IPS DF 6.9 (cell line): ENCODE measurements around the gene IL18R1.

ENCODE experiments used
- DNase-seq: peaks from one replicate; pipeline ENCODE4 v3.0.0-alpha.2; 2013; ENCODE audit warnings: low read depth, low spot score
- H3K27ac ChIP-seq: one replicate; pipeline ENCODE4 v1.5.1; 2013; ENCODE audit warnings: low read length, control low read depth
- H3K27me3 ChIP-seq: 2 replicates; pipeline ENCODE4 v1.6.1; 2013; ENCODE audit warnings: mild to moderate bottlenecking, low read length; ENCODE audit not compliant: control insufficient read depth, insufficient read depth
- H3K36me3 ChIP-seq: 2 replicates; pipeline ENCODE4 v1.6.1; 2013; ENCODE audit warnings: low read length; ENCODE audit not compliant: control insufficient read depth, insufficient read depth
- H3K4me1 ChIP-seq: 2 replicates; pipeline ENCODE4 v1.6.1; 2013; ENCODE audit warnings: low read length; ENCODE audit not compliant: control insufficient read depth, insufficient read depth
- H3K4me3 ChIP-seq: 2 replicates; pipeline ENCODE4 v1.5.1; 2013; ENCODE audit warnings: mild to moderate bottlenecking, low read length
- H3K9me3 ChIP-seq: 2 replicates; pipeline ENCODE4 v1.6.1; 2013; ENCODE audit warnings: low read length, inconsistent platforms; ENCODE audit not compliant: control insufficient read depth, insufficient read depth
- WGBS: extraction: QIAGEN DNeasy Blood & Tissue Kit; methylation state at CpG from one replicate; pipeline ENCODE4 v1.1.7; 2013; ENCODE audit warnings: mixed read lengths, missing lambda C conversion rate; ENCODE audit not compliant: insufficient read length, insufficient coverage; 5-methylcytosine and 5-hydroxymethylcytosine counted together

The IL18R1 gene

DNA sequence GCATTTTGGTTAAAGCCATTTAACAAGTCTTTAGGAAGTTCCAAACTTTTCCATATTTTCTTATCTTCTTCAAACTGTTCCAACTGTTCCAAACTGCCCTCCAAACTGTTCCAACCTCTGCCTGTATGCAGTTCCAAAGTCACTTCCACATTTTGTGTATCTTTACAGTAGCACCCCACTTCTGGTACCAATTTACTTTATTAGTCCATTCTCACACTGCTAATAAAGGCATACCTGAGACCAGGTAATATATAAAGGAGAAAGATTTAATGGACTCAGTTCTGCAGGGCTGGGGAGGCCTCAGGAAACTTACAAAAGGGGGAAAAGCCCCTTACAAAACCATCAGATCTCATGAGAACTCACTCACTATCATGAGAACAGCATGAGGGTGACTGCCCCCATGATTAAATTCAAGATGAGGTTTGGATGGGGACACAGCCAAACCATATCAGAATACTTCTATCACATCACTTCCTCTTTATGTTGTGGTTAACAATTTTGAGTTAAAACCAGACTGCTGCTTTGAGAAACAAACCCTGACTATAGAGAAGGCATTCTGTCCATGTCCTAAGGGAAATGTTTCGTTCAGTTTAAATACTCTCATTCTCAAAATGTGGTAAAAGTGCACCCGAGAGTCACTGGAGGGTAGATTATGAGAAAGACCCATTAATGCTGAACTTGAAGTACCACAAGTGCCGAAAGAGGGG is 11.0 kb downstream of the IL18R1 start:
- WGBS = no CpG with 5 or more reads among the region's 3 CpGs
- no peak for DNase-seq
- Histone ChIP-seq H3K36me3 (no peaks in the 10 kb centered on the region), H3K4me1 (peaks cover 3% of the 10 kb centered on the region; the same call in 1 of the 2 replicates), H3K9me3 (peaks cover 3% of the 10 kb centered on the region), H3K4me3 (no peak overlapping the region), H3K27ac (no peak overlapping the region), H3K27me3 (no peaks in the 10 kb centered on the region)

- WGBS = no CpG with 5 or more reads among the region's 6 CpGs
- no peaks in the 10 kb centered on the region for H3K27me3 ChIP-seq
- peaks cover 3% of the 10 kb centered on the region for H3K9me3 ChIP-seq
- no peak overlapping the region for H3K27ac ChIP-seq
- no peaks in the 10 kb centered on the region for H3K4me1 ChIP-seq
- no peak for DNase-seq
- no peaks in the 10 kb centered on the region for H3K36me3 ChIP-seq
- no peak overlapping the region for H3K4me3 ChIP-seq
These were observed 11.9 kb downstream of the IL18R1 start for GRCh38 chr2:102367331-102367971.

DNA sequence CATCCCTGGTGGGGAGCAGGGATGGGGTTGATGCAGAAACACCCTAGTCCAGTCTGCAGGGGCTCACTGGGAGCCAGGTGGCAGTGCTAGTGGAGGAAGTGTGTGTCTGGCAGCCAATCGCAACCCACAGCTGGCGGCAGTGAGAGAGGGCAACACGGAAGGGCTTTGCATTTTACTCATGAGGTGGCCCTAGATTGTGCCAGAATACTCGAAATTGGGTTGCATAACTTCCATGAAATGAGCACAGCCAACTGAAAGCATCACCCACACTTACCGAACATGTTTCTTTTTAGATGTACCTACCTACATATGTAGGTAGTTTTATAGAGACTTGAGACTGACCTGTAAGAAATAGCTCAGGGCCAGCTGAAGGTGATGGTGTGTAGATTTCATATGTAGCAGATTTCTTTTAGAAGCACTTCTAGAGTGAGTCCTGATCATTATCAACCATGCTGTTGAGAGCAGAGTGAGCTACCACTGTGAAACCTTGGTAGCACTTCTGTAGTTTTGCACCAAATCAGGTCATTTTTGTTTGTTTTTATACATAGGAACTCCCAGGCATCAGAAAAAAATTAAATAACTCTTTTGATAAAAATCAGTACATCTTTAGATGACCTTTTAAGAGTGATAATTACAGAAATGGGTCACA is 13.0 kb downstream of the IL18R1 start:
- Histone ChIP-seq H3K27ac (no peak overlapping the region), H3K4me3 (no peak overlapping the region), H3K36me3 (no peaks in the 10 kb centered on the region), H3K9me3 (peaks cover 3% of the 10 kb centered on the region), H3K4me1 (no peaks in the 10 kb centered on the region), H3K27me3 (no peaks in the 10 kb centered on the region)
- no CpG with 5 or more reads among the region's 5 CpGs for WGBS
- DNase-seq = no peak

- DNase-seq = no peak
- no peaks in the 10 kb centered on the region for H3K36me3 ChIP-seq
- no CpG with 5 or more reads among the region's 1 CpG for WGBS
- no peaks in the 10 kb centered on the region for H3K27me3 ChIP-seq
- H3K9me3 ChIP-seq = peaks cover 3% of the 10 kb centered on the region
- H3K4me1 ChIP-seq = no peaks in the 10 kb centered on the region
- no peak overlapping the region for H3K27ac ChIP-seq
- no peak overlapping the region for H3K4me3 ChIP-seq
These were observed 14.3 kb downstream of the IL18R1 start for GRCh38 chr2:102369866-102370265.

DNA sequence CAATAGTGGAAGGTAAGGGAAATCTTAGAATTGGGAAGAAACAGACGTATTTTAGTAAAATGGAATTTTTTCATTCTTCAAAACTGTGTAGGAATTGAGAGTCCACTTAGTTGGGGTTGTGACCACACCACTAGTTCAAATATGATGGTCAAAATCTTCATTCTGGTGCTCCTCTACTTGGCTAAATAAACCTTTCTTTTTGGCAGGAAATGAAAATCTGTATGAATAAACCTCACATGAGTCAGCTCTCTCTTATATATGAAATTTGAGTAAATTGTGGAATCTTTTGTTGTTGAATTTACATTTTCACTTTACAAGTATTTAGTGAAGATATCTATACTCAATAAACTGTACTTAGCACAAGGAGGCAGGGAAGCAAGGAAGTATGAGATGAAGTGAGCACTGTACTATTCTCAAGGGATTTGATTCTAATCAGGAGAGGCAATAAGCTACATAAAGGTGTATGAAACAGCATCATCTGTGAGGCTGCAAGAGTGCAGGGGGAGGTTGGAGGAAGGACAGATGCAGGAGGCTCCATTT is 20.5 kb downstream of the IL18R1 start:
- DNase-seq = no peak
- no peaks in the 10 kb centered on the region for H3K27me3 ChIP-seq

DNA sequence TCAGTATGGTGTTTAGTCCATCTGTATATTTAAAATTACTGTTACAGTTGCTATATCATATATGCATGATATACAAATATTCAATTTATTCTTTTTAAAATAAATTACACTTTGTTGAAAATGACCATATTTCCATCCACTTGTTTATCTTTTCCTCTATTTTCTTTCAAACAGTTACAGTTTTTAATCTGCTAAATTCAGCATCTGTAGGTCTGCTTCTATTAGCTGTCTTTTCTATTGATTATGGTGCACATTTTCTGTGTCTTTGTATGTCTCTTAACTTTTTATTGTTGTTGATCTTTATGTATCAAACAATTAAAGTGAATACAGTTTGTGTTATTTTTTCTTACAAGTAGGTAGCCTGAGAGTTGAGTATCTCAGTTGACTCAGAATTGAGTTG is 28.1 kb downstream of the IL18R1 start:
- no peak for DNase-seq
- H3K4me1 ChIP-seq = no peaks in the 10 kb centered on the region
- H3K27ac ChIP-seq = no peak overlapping the region
- no peaks in the 10 kb centered on the region for H3K9me3 ChIP-seq
- no peaks in the 10 kb centered on the region for H3K36me3 ChIP-seq
- no peaks in the 10 kb centered on the region for H3K27me3 ChIP-seq
- H3K4me3 ChIP-seq = no peak overlapping the region

More for the DNA sequence above, 20.5 kb downstream of the IL18R1 start:
- H3K4me3 ChIP-seq = no peak overlapping the region
- H3K4me1 ChIP-seq = no peaks in the 10 kb centered on the region
- H3K36me3 ChIP-seq = no peaks in the 10 kb centered on the region
- no peak overlapping the region for H3K27ac ChIP-seq
- no CpG with 5 or more reads among the region's 1 CpG for WGBS
- no peaks in the 10 kb centered on the region for H3K9me3 ChIP-seq

DNA sequence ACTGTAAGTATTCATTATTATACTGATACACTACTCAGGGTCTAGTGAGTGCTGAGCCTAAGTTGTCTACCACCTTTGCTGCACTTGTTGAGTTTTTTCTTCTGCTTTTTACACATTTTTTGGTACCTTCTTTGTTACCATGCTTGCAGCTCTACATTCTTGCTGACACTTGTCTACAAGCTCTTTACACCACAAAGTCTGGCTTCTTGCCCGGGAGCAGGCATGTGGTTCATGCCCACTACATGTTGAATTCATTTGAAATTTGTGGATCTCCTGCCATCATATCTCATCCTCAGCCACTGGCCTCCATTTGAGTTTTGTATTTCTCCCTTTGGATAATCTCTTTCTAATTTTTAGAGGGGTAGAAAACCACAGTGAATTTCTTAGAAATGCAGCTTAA is 29.9 kb downstream of the IL18R1 start:
- H3K27me3 ChIP-seq = no peaks in the 10 kb centered on the region
- H3K4me1 ChIP-seq = no peaks in the 10 kb centered on the region
- WGBS = no CpG with 5 or more reads among the region's 1 CpG
- no peak overlapping the region for H3K27ac ChIP-seq
- no peaks in the 10 kb centered on the region for H3K36me3 ChIP-seq
- no peak overlapping the region for H3K4me3 ChIP-seq
- H3K9me3 ChIP-seq = no peaks in the 10 kb centered on the region
- DNase-seq = no peak

GRCh38 chr2:102386004-102386403 is 30.4 kb downstream of the IL18R1 start:
- Histone ChIP-seq H3K27me3 (no peaks in the 10 kb centered on the region), H3K27ac (no peak overlapping the region), H3K36me3 (no peaks in the 10 kb centered on the region), H3K9me3 (no peaks in the 10 kb centered on the region), H3K4me3 (no peak overlapping the region), H3K4me1 (no peaks in the 10 kb centered on the region)
- DNase-seq = no peak
- WGBS = no CpG with 5 or more reads among the region's 3 CpGs

DNA sequence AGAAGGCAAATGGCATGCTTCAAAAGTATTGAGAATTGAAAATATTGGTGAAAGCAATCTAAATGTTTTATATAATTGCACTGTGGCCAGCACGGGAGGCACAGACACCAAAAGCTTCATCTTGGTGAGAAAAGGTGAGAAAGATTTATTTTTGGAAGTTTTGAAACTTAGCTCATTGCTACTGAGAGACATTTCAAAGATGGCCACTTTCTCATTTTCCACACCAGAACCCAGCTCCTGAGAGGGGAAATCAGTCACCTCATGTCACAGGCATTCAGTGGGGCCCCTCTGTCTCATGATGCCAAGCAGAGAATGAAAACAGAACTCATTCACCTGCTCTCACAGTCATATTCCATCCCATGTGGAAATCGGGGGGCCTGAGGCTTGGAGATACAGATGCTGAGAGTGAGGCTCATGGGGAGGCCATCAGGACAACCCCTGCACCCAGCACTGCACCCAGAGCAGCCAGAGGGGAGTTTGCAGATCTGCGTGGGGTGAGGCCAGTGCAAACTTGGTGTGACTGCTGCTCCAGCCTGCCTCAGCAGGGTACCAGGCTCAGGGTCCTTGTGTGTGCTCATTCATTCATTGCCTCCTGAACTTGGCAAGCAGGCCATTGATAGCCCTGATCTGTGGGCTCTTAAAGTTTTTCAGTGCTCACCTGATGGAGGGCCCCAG is 31.4 kb downstream of the IL18R1 start:
- DNase-seq = no peak
- Histone ChIP-seq H3K4me3 (no peak overlapping the region), H3K36me3 (no peaks in the 10 kb centered on the region), H3K27me3 (no peaks in the 10 kb centered on the region), H3K27ac (no peak overlapping the region), H3K9me3 (no peaks in the 10 kb centered on the region), H3K4me1 (no peaks in the 10 kb centered on the region)
- no CpG with 5 or more reads among the region's 3 CpGs for WGBS

DNA sequence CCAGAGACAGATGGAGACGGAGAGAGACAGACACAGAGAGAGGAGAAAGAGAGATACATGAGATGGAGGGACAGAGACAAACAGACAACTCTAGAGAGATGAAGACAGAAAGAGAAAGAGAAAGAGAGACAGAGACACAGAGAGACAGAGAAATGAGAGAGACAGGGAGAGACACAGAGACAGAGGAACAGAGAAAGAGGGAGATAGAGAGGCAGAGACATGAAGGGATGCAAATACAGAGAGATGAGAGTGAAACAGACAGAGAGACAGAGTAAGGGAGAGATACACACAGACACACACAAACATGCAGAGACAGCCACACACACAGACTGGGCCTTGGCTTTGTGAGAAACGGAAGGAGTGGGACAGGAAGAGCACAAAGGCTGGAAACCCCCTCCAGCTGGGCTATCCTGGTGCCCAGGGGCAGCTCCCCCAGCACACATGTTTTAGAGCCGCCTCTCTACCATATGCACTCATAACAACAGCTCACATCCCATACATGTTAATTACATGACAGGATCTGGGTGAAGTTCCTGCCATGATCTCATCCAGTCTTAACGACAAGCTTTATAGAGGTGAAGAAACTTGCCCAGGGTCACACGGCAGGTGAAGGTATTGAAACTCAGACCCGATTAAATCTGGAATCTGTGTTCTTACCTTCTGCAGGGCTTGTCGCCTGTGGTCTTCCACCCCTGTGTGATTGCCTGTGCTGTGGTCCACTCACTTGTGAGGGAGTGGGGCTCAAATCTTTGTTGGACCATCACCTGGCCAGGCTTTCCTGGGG is 32.4 kb downstream of the IL18R1 start:
- Histone ChIP-seq H3K9me3 (no peaks in the 10 kb centered on the region), H3K4me3 (no peak overlapping the region), H3K36me3 (no peaks in the 10 kb centered on the region), H3K4me1 (no peaks in the 10 kb centered on the region), H3K27ac (no peak overlapping the region), H3K27me3 (no peaks in the 10 kb centered on the region)
- WGBS = no CpG with 5 or more reads among the region's 7 CpGs
- DNase-seq = no peak
